Right lobe of liver (tissue), 4 donors: Measurements from ENCODE around the gene TBC1D1.

Source experiments
- CTCF ChIP-seq, 4 donors: fragments of 200-600 bp in 3 of 4; fragments of 450-650 bp in 1 of 4; IDR thresholded peaks; one replicate each; pipeline versions ENCODE4 v1.5.1 to v1.8.0; 2016 to 2022; ENCODE audit warnings: antibody characterized with exemption in 4 of 4, mild to moderate bottlenecking in 2 of 4
- POLR2A ChIP-seq: fragments of 450-650 bp; IDR thresholded peaks from one replicate; pipeline ENCODE4 v1.6.1; 2017; ENCODE audit warnings: antibody characterized with exemption, mild to moderate bottlenecking
- donor health status: DM: no; HTN: no; CAD: no.
- donor health status: DM: no; HTN: no; CAD: no.
- donor health status: DM: no; HTN: yes; CAD: no.

- TF ChIP-seq CTCF (IDR thresholded peaks at IDR 0.05) (no peak), POLR2A (no peak)
Measured at GRCh38 chr4:37914539-37914938, 23.7 kb downstream of the TBC1D1 start.
